Measurements from ENCODE around the gene PAQR5. TPM values are rescaled to one million over a fixed set of nuclear protein-coding genes. Genes with fewer than 3 reads are reported as not detected.

Gene PAQR5
- total RNA-seq, 1 donor from 2014 or later, result 0.15 TPM

DNA sequence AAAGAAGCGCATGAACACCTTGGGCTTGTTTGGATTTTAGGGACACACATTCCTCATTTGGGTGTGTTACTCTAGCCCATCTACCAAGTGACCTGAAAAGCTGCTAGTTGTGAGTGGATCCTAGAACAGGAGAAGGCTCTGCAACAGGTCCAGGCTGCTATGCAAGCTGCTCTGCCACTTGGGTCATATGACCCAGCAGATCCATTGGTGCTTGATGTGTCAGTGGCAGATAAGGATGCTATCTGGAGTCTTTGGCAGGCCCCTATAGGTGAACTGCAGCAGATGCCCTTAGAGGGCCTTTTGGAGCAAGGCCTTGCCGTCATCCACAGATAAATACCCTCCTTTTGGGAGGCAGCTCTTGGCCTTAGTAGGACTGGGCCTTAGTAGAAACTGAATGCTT, 53.2 kb downstream of the PAQR5 start:
- DNase-seq (ENCODE audit: low spot score), result no peak
- peaks cover under 1% of the 10 kb centered on the region for H3K27me3 Mint-ChIP-seq (ENCODE audit: unreplicated experiment)
- H3K4me1 Mint-ChIP-seq (ENCODE audit: unreplicated experiment), result no peaks in the 10 kb centered on the region
- H3K36me3 Mint-ChIP-seq (ENCODE audit: low read depth, unreplicated experiment), result no peaks in the 10 kb centered on the region
- no peak overlapping the region for H3K4me3 Mint-ChIP-seq (ENCODE audit: unreplicated experiment)
- no peaks in the 10 kb centered on the region for H3K9me3 Mint-ChIP-seq (ENCODE audit: unreplicated experiment)
- no peak for TF ChIP-seq CTCF (IDR thresholded peaks at IDR 0.05; ENCODE audit: unreplicated experiment)
- no peak overlapping the region for H3K27ac Mint-ChIP-seq (ENCODE audit: unreplicated experiment)

GRCh38 chr15:69357773-69358771, 59.4 kb downstream of the PAQR5 start:
- DNase-seq (ENCODE audit: low spot score), result no peak
- H3K27ac Mint-ChIP-seq (ENCODE audit: unreplicated experiment), result no peak overlapping the region
- no peak for TF ChIP-seq CTCF (IDR thresholded peaks at IDR 0.05; ENCODE audit: unreplicated experiment)

DNA sequence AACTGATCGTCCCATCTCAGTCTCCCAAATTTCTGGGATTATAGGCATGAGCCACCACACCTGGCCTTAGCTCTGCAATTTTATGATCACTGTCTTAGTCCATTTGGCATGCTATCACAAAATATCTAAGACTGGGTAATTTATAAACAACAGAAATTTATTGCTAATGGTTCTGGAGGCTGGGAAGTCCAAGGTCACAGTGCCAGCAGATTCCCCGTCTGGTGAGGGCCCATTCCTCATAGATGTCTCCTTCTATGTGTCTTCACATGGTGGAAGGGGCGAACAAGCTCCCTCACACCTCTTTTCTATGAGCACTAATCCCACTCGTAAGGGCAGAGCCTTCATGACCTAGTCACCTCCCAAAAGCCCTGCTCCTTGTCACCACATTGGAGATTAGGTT, 60.1 kb downstream of the PAQR5 start:
- H3K4me1 Mint-ChIP-seq (ENCODE audit: unreplicated experiment), result peaks cover 5% of the 10 kb centered on the region
- no peak for DNase-seq (ENCODE audit: low spot score)
- no peak for TF ChIP-seq CTCF (IDR thresholded peaks at IDR 0.05; ENCODE audit: unreplicated experiment)
- H3K4me3 Mint-ChIP-seq (ENCODE audit: unreplicated experiment), result no peak overlapping the region
- H3K27me3 Mint-ChIP-seq (ENCODE audit: unreplicated experiment), result peaks cover 4% of the 10 kb centered on the region
- no peaks in the 10 kb centered on the region for H3K9me3 Mint-ChIP-seq (ENCODE audit: unreplicated experiment)
- H3K36me3 Mint-ChIP-seq (ENCODE audit: low read depth, unreplicated experiment), result peaks cover 4% of the 10 kb centered on the region
- no peak overlapping the region for H3K27ac Mint-ChIP-seq (ENCODE audit: unreplicated experiment)

More at GRCh38 chr15:69357773-69358771, 59.4 kb downstream of the PAQR5 start:
- peaks cover 4% of the 10 kb centered on the region for H3K36me3 Mint-ChIP-seq (ENCODE audit: low read depth, unreplicated experiment)
- peaks cover 4% of the 10 kb centered on the region for H3K27me3 Mint-ChIP-seq (ENCODE audit: unreplicated experiment)
- no peaks in the 10 kb centered on the region for H3K9me3 Mint-ChIP-seq (ENCODE audit: unreplicated experiment)
- peaks cover 5% of the 10 kb centered on the region for H3K4me1 Mint-ChIP-seq (ENCODE audit: unreplicated experiment)
- H3K4me3 Mint-ChIP-seq (ENCODE audit: unreplicated experiment), result no peak overlapping the region

DNA sequence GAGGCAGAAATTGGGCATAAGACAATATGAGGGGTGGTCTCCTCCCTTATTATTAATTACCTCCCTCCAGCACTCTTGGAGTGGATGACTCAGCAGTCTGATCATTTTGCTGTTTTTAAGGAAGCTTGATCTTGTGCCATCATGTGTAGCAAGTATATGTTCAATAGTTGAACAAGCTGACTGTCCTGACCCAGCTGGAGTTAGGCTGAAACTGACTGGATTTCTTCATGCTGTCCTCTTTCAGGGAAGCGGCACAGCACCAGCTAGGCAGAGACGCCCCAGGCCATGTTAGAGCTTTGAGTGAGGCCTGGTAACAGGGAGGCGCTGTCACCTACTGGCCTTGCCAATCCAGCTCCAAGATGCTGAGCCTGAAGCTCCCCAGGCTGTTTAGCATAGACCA, 61.0 kb downstream of the PAQR5 start:
- Mint-ChIP-seq H3K9me3 (ENCODE audit: unreplicated experiment) (no peaks in the 10 kb centered on the region), H3K27me3 (ENCODE audit: unreplicated experiment) (peaks cover 4% of the 10 kb centered on the region), H3K27ac (ENCODE audit: unreplicated experiment) (no peak overlapping the region), H3K4me3 (ENCODE audit: unreplicated experiment) (no peak overlapping the region), H3K4me1 (ENCODE audit: unreplicated experiment) (peaks cover 5% of the 10 kb centered on the region), H3K36me3 (ENCODE audit: low read depth, unreplicated experiment) (peaks cover 4% of the 10 kb centered on the region)
- no peak for DNase-seq (ENCODE audit: low spot score)
- no peak for TF ChIP-seq CTCF (IDR thresholded peaks at IDR 0.05; ENCODE audit: unreplicated experiment)

- no peak for DNase-seq (ENCODE audit: low spot score)
- no peak for TF ChIP-seq CTCF (IDR thresholded peaks at IDR 0.05; ENCODE audit: unreplicated experiment)
- H3K9me3 Mint-ChIP-seq (ENCODE audit: unreplicated experiment), result no peaks in the 10 kb centered on the region
- H3K4me1 Mint-ChIP-seq (ENCODE audit: unreplicated experiment), result peaks cover 5% of the 10 kb centered on the region
- H3K36me3 Mint-ChIP-seq (ENCODE audit: low read depth, unreplicated experiment), result peaks cover 4% of the 10 kb centered on the region
- peaks cover 4% of the 10 kb centered on the region for H3K27me3 Mint-ChIP-seq (ENCODE audit: unreplicated experiment)
- no peak overlapping the region for H3K27ac Mint-ChIP-seq (ENCODE audit: unreplicated experiment)
- no peak overlapping the region for H3K4me3 Mint-ChIP-seq (ENCODE audit: unreplicated experiment)
Observed at GRCh38 chr15:69360642-69361041, 61.9 kb downstream of the PAQR5 start.

Measured in endothelial cell (in vitro differentiated cells).